ENCODE measurements around the gene ZNRF1. TPM values are rescaled to one million over a fixed set of nuclear protein-coding genes. Genes with fewer than 3 reads are reported as not detected.

The ZNRF1 gene
- total and polyA plus RNA-seq, 2 of the 13 experiments (the other 11 are each of a cell fraction or from before 2014, with no cell fraction given): 43.9 to 58.7 TPM

DNA sequence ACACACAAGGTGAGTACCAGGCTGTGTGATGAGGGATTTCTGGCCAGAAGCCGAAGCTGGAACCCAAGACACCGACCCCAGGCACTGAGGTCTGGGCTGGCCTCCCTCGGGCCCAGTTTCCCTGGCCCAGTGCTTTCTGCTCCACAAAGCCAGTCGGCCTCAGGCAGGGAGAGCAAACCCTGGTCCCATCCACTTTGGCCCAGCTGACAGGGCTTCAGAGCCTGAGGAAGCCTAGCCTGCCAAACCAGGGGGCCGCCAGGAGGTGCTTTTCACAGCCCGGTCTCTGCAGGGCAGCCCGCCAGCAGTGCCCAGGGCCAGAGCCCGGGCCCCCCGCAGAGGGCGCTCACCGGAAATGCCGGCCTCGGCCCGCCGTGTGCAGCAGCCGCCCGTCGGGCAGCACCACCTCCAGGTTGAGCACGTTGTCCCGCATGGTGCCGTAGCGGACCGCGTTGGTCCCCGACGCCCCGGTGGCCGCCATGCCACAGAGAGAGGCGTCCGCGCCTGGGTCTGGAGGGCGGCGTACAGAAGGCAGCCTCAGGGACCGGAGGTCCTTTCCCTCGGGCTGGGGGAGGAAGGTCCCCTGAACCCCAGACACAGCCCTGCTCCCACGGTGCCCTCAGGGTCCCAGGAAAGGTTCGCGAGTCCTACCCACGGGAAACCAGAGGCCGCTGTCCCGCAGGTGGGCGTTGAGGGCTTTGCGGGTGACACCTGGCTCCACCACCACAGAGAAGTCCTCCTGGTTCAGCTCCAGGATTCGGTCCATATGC is 115.5 kb downstream of the ZNRF1 start:
- in situ Hi-C loops (cut with HindIII; ENCODE audit: extremely low pct_ligation_motif_present, low pct_unique_long_range_greater_than_20kb) (no loop called here), intact Hi-C loops (cut with micrococcal nuclease; ENCODE audit: unreplicated experiment) (no loop called here)
- H3K4me3 ChIP-seq (replicated peaks in 1 of 3; ENCODE audit: insufficient read depth in 1 of 3, low read depth in 2 of 3, low read length in 3 of 3): no peak overlapping the region; a peak in 1 of 6 replicates
- 97% methylated on average over 28 of the region's 44 CpGs for WGBS (ENCODE audit: low lambda C conversion rate)
- peaks cover 80% of the 10 kb centered on the region for H3K4me1 ChIP-seq (ENCODE audit: insufficient read depth, low read length)
- no TSS peak for BruUV-seq (replicated peaks)
- no peaks in the 10 kb centered on the region; a peak in 1 of 5 replicates for H3K27me3 ChIP-seq (ENCODE audit: control insufficient read depth in 1 of 2, insufficient read depth in 2 of 2, low read length in 2 of 2)
- no peak for ATAC-seq
- H2AFZ ChIP-seq (ENCODE audit: low read length): no peak overlapping the region
- ChIA-PET POLR2A (no interaction called here), CTCF (ENCODE audit: low intra/inter-chr PET ratio, low total read pairs) (no interaction called here)
- DNase-seq (ENCODE audit: low spot score): no peak
- no peaks in the 10 kb centered on the region for H3K9me3 ChIP-seq (ENCODE audit: low read length)
- FAIRE-seq: no peak
- peaks cover 4 to 5% of the 10 kb centered on the region in 2 experiments; a peak in 2 of 5 replicates for H3K36me3 ChIP-seq (replicated peaks in 1 of 2; ENCODE audit: control insufficient read depth in 1 of 2, insufficient read depth in 2 of 2, low read length in 2 of 2)
- peaks cover 8% of the 10 kb centered on the region for H3K79me2 ChIP-seq (ENCODE audit: insufficient read depth, low read length)
- no peak overlapping the region for H3K4me2 ChIP-seq (ENCODE audit: low read depth, low read length)
- H3K9ac ChIP-seq (ENCODE audit: insufficient read depth, low read depth, low read length): no peak overlapping the region
- H4K20me1 ChIP-seq (ENCODE audit: insufficient read depth, low read length): no peaks in the 10 kb centered on the region
- no peak overlapping the region for H3K27ac ChIP-seq (ENCODE audit: extremely low read length, insufficient read depth, low read length)
- TF ChIP-seq, protein P1, sequence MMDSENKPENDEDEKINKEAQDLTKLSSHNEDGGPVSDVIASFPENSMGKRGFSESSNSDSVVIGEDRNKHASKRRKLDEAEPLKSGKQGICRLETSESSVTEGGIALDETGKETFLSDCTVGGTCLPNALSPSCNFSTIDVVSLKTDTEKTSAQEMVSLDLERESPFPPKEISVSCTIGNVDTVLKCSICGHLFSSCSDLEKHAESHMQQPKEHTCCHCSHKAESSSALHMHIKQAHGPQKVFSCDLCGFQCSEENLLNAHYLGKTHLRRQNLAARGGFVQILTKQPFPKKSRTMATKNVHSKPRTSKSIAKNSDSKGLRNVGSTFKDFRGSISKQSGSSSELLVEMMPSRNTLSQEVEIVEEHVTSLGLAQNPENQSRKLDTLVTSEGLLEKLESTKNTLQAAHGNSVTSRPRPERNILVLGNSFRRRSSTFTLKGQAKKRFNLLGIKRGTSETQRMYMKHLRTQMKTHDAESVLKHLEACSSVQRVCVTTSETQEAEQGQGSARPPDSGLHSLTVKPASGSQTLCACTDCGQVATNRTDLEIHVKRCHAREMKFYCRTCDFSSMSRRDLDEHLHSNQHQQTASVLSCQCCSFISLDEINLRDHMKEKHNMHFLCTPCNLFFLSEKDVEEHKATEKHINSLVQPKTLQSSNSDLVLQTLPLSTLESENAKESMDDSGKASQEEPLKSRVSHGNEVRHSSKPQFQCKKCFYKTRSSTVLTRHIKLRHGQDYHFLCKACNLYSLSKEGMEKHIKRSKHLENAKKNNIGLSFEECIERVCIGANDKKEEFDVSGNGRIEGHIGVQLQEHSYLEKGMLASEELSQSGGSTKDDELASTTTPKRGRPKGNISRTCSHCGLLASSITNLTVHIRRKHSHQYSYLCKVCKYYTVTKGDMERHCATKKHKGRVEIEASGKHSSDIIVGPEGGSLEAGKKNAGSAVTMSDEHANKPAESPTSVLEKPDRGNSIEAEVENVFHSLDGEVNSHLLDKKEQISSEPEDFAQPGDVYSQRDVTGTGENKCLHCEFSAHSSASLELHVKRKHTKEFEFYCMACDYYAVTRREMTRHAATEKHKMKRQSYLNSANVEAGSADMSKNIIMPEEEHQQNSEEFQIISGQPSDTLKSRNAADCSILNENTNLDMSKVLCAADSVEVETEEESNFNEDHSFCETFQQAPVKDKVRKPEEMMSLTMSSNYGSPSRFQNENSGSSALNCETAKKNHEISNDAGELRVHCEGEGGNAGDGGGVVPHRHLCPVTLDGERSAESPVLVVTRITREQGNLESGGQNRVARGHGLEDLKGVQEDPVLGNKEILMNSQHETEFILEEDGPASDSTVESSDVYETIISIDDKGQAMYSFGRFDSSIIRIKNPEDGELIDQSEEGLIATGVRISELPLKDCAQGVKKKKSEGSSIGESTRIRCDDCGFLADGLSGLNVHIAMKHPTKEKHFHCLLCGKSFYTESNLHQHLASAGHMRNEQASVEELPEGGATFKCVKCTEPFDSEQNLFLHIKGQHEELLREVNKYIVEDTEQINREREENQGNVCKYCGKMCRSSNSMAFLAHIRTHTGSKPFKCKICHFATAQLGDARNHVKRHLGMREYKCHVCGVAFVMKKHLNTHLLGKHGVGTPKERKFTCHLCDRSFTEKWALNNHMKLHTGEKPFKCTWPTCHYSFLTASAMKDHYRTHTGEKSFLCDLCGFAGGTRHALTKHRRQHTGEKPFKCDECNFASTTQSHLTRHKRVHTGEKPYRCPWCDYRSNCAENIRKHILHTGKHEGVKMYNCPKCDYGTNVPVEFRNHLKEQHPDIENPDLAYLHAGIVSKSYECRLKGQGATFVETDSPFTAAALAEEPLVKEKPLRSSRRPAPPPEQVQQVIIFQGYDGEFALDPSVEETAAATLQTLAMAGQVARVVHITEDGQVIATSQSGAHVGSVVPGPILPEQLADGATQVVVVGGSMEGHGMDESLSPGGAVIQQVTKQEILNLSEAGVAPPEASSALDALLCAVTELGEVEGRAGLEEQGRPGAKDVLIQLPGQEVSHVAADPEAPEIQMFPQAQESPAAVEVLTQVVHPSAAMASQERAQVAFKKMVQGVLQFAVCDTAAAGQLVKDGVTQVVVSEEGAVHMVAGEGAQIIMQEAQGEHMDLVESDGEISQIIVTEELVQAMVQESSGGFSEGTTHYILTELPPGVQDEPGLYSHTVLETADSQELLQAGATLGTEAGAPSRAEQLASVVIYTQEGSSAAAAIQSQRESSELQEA (CRISPR knock-in tag; IDR thresholded peaks at IDR 0.05; ENCODE audit: not compliant biosample characterization): no peak
- TF ChIP-seq HCFC1 (IDR thresholded peaks at IDR 0.05; ENCODE audit: low read depth, low read length) (no peak), JUN (CRISPR knock-in tag; IDR thresholded peaks at IDR 0.05) (no peak), CEBPG (CRISPR knock-in tag; IDR thresholded peaks at IDR 0.05) (no peak), RBM22 (optimal IDR thresholded peaks at IDR 0.05; ENCODE audit: low read length) (peak; percentile 25), ZNF605 (CRISPR knock-in tag; IDR thresholded peaks at IDR 0.05) (no peak), POLR2AphosphoS2 (IDR thresholded peaks at IDR 0.05; ENCODE audit: low read depth, low read length) (peak; percentile 61; the same call in 1 of the 2 replicates)
- TF ChIP-seq, protein P2, sequence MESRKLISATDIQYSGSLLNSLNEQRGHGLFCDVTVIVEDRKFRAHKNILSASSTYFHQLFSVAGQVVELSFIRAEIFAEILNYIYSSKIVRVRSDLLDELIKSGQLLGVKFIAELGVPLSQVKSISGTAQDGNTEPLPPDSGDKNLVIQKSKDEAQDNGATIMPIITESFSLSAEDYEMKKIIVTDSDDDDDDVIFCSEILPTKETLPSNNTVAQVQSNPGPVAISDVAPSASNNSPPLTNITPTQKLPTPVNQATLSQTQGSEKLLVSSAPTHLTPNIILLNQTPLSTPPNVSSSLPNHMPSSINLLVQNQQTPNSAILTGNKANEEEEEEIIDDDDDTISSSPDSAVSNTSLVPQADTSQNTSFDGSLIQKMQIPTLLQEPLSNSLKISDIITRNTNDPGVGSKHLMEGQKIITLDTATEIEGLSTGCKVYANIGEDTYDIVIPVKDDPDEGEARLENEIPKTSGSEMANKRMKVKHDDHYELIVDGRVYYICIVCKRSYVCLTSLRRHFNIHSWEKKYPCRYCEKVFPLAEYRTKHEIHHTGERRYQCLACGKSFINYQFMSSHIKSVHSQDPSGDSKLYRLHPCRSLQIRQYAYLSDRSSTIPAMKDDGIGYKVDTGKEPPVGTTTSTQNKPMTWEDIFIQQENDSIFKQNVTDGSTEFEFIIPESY (CRISPR knock-in tag; IDR thresholded peaks at IDR 0.05): peak; percentile 75; the same call in 1 of the 2 replicates
- TF ChIP-seq, protein P3, sequence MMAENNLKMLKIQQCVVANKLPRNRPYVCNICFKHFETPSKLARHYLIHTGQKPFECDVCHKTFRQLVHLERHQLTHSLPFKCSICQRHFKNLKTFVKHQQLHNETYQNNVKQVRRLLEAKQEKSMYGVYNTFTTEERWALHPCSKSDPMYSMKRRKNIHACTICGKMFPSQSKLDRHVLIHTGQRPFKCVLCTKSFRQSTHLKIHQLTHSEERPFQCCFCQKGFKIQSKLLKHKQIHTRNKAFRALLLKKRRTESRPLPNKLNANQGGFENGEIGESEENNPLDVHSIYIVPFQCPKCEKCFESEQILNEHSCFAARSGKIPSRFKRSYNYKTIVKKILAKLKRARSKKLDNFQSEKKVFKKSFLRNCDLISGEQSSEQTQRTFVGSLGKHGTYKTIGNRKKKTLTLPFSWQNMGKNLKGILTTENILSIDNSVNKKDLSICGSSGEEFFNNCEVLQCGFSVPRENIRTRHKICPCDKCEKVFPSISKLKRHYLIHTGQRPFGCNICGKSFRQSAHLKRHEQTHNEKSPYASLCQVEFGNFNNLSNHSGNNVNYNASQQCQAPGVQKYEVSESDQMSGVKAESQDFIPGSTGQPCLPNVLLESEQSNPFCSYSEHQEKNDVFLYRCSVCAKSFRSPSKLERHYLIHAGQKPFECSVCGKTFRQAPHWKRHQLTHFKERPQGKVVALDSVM (CRISPR knock-in tag; IDR thresholded peaks at IDR 0.05): no peak

All from HepG2 (cell line).